OCI-LY1 (cell line): ENCODE results near the gene HDLBP.

Experiments
- H2AFZ ChIP-seq: fragments of 200-600 bp; sonication (generic), shearing (Covaris generic); 2 replicates; pipeline ENCODE4 v1.6.0; 2014; ENCODE audit warnings: antibody characterized with exemption, mild to moderate bottlenecking, low read length
- H3F3A ChIP-seq: fragments of 200-600 bp; sonication (generic), shearing (Covaris generic); 2 replicates; pipeline ENCODE4 v1.6.0; 2014; ENCODE audit warnings: mild to moderate bottlenecking, antibody characterized with exemption, low read length, moderate library complexity; ENCODE audit not compliant: insufficient read depth
- H3K27ac ChIP-seq: fragments of 200-600 bp; sonication (generic); 2 replicates; pipeline ENCODE4 v1.5.1; 2014; ENCODE audit warnings: low read length, mixed run types, mild to moderate bottlenecking, low read depth; ENCODE audit not compliant: poor library complexity, severe bottlenecking
- H3K27me3 ChIP-seq: fragments of 200-600 bp; sonication (generic); 2 replicates; pipeline ENCODE4 v1.6.0; 2014; ENCODE audit warnings: antibody characterized with exemption, mild to moderate bottlenecking, low read length, moderate library complexity; ENCODE audit not compliant: insufficient read depth
- H3K36me3 ChIP-seq: fragments of 200-600 bp; sonication (generic); 2 replicates; pipeline ENCODE4 v1.6.1; 2014; ENCODE audit warnings: mild to moderate bottlenecking, antibody characterized with exemption, low read length, moderate library complexity, mixed read lengths; ENCODE audit not compliant: insufficient read depth
- H3K4me1 ChIP-seq: fragments of 200-600 bp; sonication (generic); 2 replicates; pipeline ENCODE4 v1.5.1; 2014; ENCODE audit warnings: mild to moderate bottlenecking, low read length, moderate library complexity; ENCODE audit not compliant: insufficient read depth, severe bottlenecking
- H3K4me2 ChIP-seq: fragments of 200-600 bp; sonication (generic), shearing (Covaris generic); 2 replicates; pipeline ENCODE4 v1.6.1; 2014; ENCODE audit warnings: low read length
- H3K4me3 ChIP-seq: fragments of 200-600 bp; sonication (generic); 2 replicates; pipeline ENCODE4 v1.5.1; 2014; ENCODE audit warnings: low read length, low read depth, mild to moderate bottlenecking, mixed read lengths; ENCODE audit not compliant: poor library complexity, severe bottlenecking
- H3K79me2 ChIP-seq: fragments of 200-600 bp; shearing (Covaris generic); 2 replicates; pipeline ENCODE4 v1.6.1; 2016; ENCODE audit warnings: mixed run types, low read length, mixed read lengths; ENCODE audit not compliant: insufficient read depth
- H3K9ac ChIP-seq: fragments of 200-600 bp; sonication (generic), shearing (Covaris generic); 2 replicates; pipeline ENCODE4 v1.6.1; 2014; ENCODE audit warnings: mild to moderate bottlenecking, low read length, mixed read lengths
- H3K9me2 ChIP-seq: fragments of 200-600 bp; sonication (generic), shearing (Covaris generic); 2 replicates; pipeline ENCODE4 v1.6.1; 2014; ENCODE audit warnings: low read depth, mild to moderate bottlenecking, low read length, mixed read lengths
- H3K9me3 ChIP-seq: fragments of 200-600 bp; shearing (Covaris generic); 2 replicates; pipeline ENCODE4 v1.6.1; 2014; ENCODE audit warnings: low read length, mixed read lengths
- H4K20me1 ChIP-seq: fragments of 200-600 bp; sonication (generic), shearing (Covaris generic); 2 replicates; pipeline ENCODE4 v1.6.0; 2016; ENCODE audit warnings: mild to moderate bottlenecking, low read length; ENCODE audit not compliant: insufficient read depth
- EZH2 ChIP-seq: fragments of 200-600 bp; sonication (generic), shearing (Covaris generic); IDR thresholded peaks from 2 replicates; pipeline ENCODE4 v1.8.0; 2017; ENCODE audit warnings: borderline replicate concordance, mixed run types, mild to moderate bottlenecking, antibody characterized with exemption, low read length, moderate library complexity, mixed read lengths
- TF ChIP-seq, protein P1 (sequence below): fragments of 200-600 bp; sonication (generic), shearing (Covaris generic); IDR thresholded peaks from 2 replicates; pipeline ENCODE4 v1.5.1; 2017; ENCODE audit warnings: mild to moderate bottlenecking, antibody characterized with exemption, low read length, moderate library complexity, mixed read lengths

The HDLBP gene

DNA sequence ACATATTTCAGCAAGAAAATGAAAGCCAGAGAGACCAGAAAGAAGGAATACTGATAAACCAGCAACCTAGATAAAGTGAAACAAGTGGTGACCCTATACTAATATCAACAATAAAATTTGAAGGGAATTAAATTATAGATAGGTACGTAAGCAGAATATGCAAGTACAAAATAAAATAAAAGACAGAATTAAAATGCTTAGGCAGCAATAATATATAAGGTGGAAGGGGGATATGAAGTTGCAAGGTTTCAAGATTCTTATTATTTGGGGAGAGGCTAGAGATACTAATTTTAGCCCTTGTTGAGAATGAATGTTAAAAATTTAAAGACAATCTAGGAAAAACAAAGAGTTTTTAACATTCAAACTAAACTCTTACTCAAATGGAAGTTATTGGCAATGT is 39.6 kb downstream of the HDLBP start:
- H3K4me1 ChIP-seq, result peaks cover 14% of the 10 kb centered on the region
- H3K4me2 ChIP-seq, result no peak overlapping the region
- no peaks in the 10 kb centered on the region for H3K27me3 ChIP-seq
- H4K20me1 ChIP-seq, result no peaks in the 10 kb centered on the region
- H2AFZ ChIP-seq, result no peak overlapping the region
- H3K4me3 ChIP-seq, result no peak overlapping the region
- H3K27ac ChIP-seq, result no peak overlapping the region
- H3K9me2 ChIP-seq, result no peaks in the 10 kb centered on the region
- TF ChIP-seq EZH2, result no peak
- H3K9ac ChIP-seq, result no peak overlapping the region
- no peaks in the 10 kb centered on the region for H3K9me3 ChIP-seq
- H3K79me2 ChIP-seq, result no peaks in the 10 kb centered on the region; the same call in 1 of the 2 replicates
- H3F3A ChIP-seq, result no peaks in the 10 kb centered on the region
- H3K36me3 ChIP-seq, result no peaks in the 10 kb centered on the region; the same call in 1 of the 2 replicates

DNA sequence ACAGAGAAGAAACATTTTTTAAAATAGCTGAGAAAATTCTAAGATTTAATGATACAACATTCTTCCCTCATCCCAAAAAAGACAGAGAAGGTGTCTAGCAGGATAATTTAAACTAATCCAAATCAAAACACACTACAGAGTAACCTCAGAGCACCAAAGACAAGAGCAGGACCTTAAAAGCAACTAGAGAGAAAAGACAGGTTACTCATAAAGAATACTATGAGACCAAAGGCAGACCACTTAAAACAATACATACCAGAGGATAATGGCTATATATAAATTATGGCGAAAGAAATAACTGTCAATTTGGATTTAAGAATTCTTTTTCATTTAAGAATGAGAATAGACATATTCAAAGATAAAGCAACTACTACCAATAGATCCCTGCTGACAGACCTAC is 40.0 kb downstream of the HDLBP start:
- H3K9me2 ChIP-seq, result no peaks in the 10 kb centered on the region
- H3K4me1 ChIP-seq, result peaks cover 14% of the 10 kb centered on the region
- H2AFZ ChIP-seq, result no peak overlapping the region
- no peaks in the 10 kb centered on the region for H3K27me3 ChIP-seq
- H3K4me3 ChIP-seq, result no peak overlapping the region
- no peaks in the 10 kb centered on the region; the same call in 1 of the 2 replicates for H3K36me3 ChIP-seq
- H3K9ac ChIP-seq, result no peak overlapping the region
- no peaks in the 10 kb centered on the region for H3K9me3 ChIP-seq
- H3K79me2 ChIP-seq, result no peaks in the 10 kb centered on the region; the same call in 1 of the 2 replicates
- no peak overlapping the region for H3K4me2 ChIP-seq
- no peaks in the 10 kb centered on the region for H4K20me1 ChIP-seq
- TF ChIP-seq EZH2, result no peak
- TF ChIP-seq, protein P1, sequence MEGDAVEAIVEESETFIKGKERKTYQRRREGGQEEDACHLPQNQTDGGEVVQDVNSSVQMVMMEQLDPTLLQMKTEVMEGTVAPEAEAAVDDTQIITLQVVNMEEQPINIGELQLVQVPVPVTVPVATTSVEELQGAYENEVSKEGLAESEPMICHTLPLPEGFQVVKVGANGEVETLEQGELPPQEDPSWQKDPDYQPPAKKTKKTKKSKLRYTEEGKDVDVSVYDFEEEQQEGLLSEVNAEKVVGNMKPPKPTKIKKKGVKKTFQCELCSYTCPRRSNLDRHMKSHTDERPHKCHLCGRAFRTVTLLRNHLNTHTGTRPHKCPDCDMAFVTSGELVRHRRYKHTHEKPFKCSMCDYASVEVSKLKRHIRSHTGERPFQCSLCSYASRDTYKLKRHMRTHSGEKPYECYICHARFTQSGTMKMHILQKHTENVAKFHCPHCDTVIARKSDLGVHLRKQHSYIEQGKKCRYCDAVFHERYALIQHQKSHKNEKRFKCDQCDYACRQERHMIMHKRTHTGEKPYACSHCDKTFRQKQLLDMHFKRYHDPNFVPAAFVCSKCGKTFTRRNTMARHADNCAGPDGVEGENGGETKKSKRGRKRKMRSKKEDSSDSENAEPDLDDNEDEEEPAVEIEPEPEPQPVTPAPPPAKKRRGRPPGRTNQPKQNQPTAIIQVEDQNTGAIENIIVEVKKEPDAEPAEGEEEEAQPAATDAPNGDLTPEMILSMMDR, result no peak
- no peaks in the 10 kb centered on the region for H3F3A ChIP-seq
- H3K27ac ChIP-seq, result no peak overlapping the region

GRCh38 chr2:241274127-241274526 is 41.3 kb downstream of the HDLBP start:
- H3K27me3 ChIP-seq, result no peaks in the 10 kb centered on the region
- H3K9me2 ChIP-seq, result no peaks in the 10 kb centered on the region
- H3K36me3 ChIP-seq, result peaks cover under 1% of the 10 kb centered on the region; the same call in 1 of the 2 replicates
- H3K4me3 ChIP-seq, result no peak overlapping the region
- H3K27ac ChIP-seq, result no peak overlapping the region
- H3K4me2 ChIP-seq, result no peak overlapping the region
- TF ChIP-seq, protein P1, result no peak
- TF ChIP-seq EZH2, result no peak
- no peaks in the 10 kb centered on the region for H3K9me3 ChIP-seq
- H2AFZ ChIP-seq, result no peak overlapping the region
- H3K4me1 ChIP-seq, result peaks cover 14% of the 10 kb centered on the region
- no peaks in the 10 kb centered on the region for H3F3A ChIP-seq
- no peak overlapping the region for H3K9ac ChIP-seq
- H3K79me2 ChIP-seq, result no peaks in the 10 kb centered on the region
- no peaks in the 10 kb centered on the region for H4K20me1 ChIP-seq
